H7 (cell line): ENCODE data around the gene ZBTB7C. TPM values are rescaled to one million over a fixed set of nuclear protein-coding genes. Genes with fewer than 3 reads are reported as not detected.

Source experiments
- DNase-seq: peaks from one replicate; pipeline ENCODE4 v3.0.0; 2012
- H3K27me3 ChIP-seq: 2 replicates; pipeline ENCODE4 v1.6.0; 2011; ENCODE audit warnings: mild to moderate bottlenecking, low read length; ENCODE audit not compliant: control insufficient read depth, insufficient read depth
- H3K36me3 ChIP-seq: replicated peaks from 2 replicates; pipeline ENCODE4 v1.5.1; 2011; ENCODE audit warnings: low read length; ENCODE audit not compliant: control insufficient read depth, insufficient read depth
- H3K4me3 ChIP-seq: 2 replicates; pipeline ENCODE4 v1.5.1; 2011; ENCODE audit warnings: low read depth, mild to moderate bottlenecking, control low read depth, low read length, moderate library complexity; ENCODE audit not compliant: insufficient read depth
- total RNA-seq: library from RNA; depleted of rRNA; stranded (reverse); fragments of >200 nt; shearing (Covaris generic); gene quantifications from 2 replicates; pipeline ENCODE4 v1.2.3, GENCODE V29; 2014

Gene ZBTB7C
- total RNA-seq, 1 experiment from 2014 or later, result 0.38 TPM

DNA sequence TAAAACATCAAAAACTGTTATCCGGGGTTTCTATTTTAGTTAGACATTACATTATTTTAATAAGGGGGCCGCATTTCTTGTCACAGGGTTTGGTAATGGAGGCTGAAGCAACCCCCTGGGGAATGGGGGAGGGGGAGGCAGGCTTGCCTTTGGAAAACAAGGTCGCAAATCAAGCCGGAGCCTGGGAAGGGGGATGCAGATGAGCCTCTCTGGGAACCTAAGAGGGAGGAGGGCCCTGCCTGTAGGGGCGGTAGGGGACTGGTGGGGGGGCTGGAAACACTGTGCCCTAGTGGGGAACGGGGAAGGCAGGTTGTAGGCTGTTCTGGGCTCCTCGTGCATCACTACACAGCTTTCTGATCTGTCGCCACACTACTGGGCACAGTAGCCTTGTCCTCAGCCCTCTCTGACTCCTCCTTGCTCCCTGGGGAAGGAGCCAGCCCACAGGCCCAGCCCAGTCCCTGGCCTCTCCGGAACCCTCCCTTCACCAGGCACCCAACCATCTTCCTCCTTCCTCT, 308.5 kb downstream of the ZBTB7C start:
- DNase-seq, result peak; percentile 90
- no peaks in the 10 kb centered on the region for H3K36me3 ChIP-seq
- peak overlapping the region; percentile 9; the same call in 1 of the 2 replicates for H3K4me3 ChIP-seq
- H3K27me3 ChIP-seq, result no peaks in the 10 kb centered on the region

DNA sequence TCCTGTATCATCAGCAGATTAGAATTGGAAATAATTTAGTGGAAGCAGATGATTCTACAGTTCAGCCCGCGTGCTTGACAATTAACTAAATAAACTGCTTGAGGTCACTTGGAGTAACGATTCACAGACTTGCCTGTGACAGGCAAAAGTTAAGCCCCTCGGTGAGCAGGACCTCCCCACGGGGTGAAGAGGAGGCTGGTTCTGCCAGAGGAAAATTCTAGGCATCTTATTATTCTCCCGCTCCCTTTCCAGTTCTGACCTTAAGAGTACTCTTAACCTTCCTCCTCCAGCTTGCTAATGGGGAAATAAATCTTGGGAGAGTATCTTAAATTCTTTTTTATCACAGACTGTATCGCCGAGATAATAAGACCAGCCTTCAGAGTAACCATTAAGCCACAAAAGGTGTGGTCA, 309.0 kb downstream of the ZBTB7C start:
- Histone ChIP-seq H3K36me3 (no peaks in the 10 kb centered on the region), H3K27me3 (no peaks in the 10 kb centered on the region), H3K4me3 (no peak overlapping the region)
- no peak for DNase-seq

DNA sequence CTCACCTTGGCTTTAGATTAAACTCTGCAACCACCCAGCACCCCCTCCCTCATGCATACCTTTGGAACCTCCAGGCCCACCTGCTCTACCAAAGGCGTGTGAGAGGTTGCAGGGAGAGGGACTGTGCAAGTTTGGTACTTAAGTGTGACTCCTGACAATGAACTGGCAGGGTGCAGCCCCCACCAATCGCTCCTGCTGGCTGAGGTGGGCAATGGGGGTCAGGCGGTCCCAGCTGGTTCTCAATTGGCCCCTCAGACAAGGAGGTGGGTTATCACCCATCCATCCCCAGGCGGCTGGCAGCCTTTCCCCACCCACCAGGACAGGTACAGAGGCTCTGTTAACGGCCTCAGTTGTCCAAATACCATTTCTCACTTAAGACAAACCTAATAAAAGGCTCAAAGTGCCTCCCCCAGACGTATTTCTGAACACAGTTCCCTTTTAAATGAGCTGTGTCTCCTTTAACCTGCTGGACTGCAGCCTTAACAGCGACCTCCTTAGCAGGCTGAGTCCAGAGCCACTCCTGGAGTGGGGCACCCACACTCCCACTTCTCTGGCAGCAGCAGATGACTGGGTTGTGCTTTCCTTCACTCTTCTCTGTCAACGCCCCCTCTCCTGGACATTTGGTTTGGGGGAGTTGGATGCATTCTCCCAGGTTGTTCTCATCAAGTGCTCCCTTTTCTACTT, 309.6 kb downstream of the ZBTB7C start:
- Histone ChIP-seq H3K4me3 (no peak overlapping the region), H3K36me3 (no peaks in the 10 kb centered on the region), H3K27me3 (no peaks in the 10 kb centered on the region)
- no peak for DNase-seq

DNA sequence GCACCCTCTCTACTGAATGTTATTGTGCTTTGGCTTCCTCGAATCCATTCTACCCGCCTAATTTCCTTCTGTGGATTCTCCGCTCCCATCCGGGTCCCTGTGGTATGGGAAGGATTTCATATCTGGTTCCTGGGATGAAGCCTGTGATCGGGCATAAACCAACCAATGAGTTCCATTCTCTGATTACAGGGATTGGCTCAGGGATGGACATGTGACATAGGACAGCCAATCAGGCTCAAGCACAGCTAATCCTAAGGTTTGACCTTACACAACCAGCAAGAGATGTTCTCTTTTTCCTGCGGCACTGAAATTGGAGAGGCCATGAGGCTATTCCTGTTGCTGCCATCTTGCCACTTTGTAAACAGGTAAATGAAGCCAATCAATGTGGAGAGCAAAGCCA, 310.6 kb downstream of the ZBTB7C start:
- H3K4me3 ChIP-seq, result no peak overlapping the region
- DNase-seq, result no peak
- H3K36me3 ChIP-seq, result no peaks in the 10 kb centered on the region
- no peaks in the 10 kb centered on the region for H3K27me3 ChIP-seq

GRCh38 chr18:48098007-48098406, 311.2 kb downstream of the ZBTB7C start:
- Histone ChIP-seq H3K27me3 (no peaks in the 10 kb centered on the region), H3K4me3 (no peak overlapping the region), H3K36me3 (no peaks in the 10 kb centered on the region)
- no peak for DNase-seq

DNA sequence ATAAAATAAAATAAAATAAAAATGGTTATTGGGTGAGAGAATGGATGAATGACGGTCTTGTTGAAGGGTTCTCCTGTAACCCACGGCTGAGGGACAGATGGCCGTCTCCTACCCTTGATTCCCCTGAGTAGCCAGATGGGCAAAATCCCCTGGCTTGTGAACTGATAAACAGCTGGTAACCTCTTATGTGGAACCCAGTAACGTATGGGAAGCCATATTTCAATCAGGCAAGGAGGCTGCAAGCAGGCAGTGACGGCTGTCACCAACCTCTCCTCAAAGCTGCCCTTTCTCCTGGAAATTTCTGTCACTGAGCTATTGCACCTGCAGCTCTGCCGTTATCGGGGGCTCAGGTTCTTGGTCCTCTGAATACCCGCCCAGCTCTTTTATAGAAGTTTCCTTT, 313.5 kb downstream of the ZBTB7C start:
- DNase-seq, result no peak
- Histone ChIP-seq H3K4me3 (no peak overlapping the region), H3K27me3 (no peaks in the 10 kb centered on the region), H3K36me3 (no peaks in the 10 kb centered on the region)

GRCh38 chr18:48093104-48093503, 316.1 kb downstream of the ZBTB7C start:
- Histone ChIP-seq H3K27me3 (no peaks in the 10 kb centered on the region), H3K4me3 (no peak overlapping the region), H3K36me3 (no peaks in the 10 kb centered on the region)
- no peak for DNase-seq

DNA sequence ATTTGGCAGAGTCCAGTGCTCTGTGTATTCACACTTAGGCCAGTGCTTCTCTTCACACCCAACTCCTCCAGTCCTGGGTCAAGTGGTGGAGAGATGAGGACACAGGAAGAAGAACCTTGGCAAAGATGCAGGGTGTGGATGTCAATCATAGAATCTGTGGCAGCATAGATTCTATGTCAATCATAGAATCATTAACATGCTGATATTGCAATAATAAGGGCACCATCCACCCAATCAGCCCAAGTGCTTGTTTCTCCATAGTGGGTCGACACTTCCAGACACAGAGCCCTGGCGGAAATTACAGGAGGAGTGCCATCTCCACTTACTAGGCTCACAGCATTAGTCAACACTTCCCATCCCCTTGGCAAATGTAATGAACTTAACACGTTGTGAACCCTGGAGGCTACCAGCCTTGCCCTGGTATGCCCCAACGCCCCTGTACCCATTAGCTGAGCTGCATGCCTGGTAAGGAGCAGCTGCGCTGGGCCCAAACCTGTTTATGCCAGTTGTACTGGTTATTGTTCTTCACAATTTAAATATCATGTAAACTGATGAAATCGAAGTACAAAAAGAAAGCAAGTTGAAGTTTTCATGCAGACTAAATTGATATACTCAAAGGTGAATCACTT, 317.2 kb downstream of the ZBTB7C start:
- no peak for DNase-seq
- Histone ChIP-seq H3K36me3 (no peaks in the 10 kb centered on the region), H3K4me3 (no peak overlapping the region), H3K27me3 (no peaks in the 10 kb centered on the region)

DNA sequence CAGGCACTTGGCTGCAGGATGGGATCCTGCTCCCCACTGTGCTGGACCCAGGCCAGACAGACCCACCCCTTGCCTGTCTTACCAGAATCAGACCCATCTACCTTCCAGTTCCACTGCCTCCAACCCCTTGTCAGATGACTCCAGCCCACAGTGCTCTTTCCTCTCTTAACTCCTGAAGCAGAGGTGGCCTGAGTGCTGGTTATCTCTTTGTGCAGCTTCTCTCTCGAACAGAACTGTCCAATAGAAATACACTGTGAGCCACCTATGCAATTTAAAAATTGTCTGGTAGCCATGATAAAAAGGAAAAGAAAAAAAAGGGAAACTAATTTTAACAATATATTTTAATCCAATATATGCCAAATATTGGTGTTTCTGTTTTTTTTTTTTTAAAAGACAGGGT, 318.5 kb downstream of the ZBTB7C start:
- Histone ChIP-seq H3K36me3 (no peaks in the 10 kb centered on the region), H3K4me3 (no peak overlapping the region), H3K27me3 (no peaks in the 10 kb centered on the region)
- no peak for DNase-seq

DNA sequence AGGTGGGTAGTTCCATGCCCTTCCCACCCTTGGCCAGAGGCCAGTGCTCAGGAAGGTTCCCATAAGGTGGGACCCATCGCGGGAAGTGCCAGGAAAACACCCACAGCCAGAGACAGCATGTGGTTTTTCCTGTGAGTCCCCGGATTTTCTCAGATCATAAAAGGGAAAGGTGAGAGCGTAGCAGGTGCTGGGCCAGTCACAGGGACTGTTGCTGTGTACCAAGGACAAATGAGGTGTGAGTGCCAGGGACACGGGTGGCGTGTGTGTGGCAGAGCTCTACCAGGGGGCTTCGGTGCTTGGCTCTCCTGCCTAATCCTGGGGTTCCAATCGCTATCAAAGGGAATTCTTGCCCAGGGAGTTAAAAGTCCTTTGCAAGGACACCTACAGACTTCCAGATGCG, 319.2 kb downstream of the ZBTB7C start:
- no peak overlapping the region for H3K4me3 ChIP-seq
- H3K36me3 ChIP-seq, result no peaks in the 10 kb centered on the region
- no peak for DNase-seq
- no peaks in the 10 kb centered on the region for H3K27me3 ChIP-seq

DNA sequence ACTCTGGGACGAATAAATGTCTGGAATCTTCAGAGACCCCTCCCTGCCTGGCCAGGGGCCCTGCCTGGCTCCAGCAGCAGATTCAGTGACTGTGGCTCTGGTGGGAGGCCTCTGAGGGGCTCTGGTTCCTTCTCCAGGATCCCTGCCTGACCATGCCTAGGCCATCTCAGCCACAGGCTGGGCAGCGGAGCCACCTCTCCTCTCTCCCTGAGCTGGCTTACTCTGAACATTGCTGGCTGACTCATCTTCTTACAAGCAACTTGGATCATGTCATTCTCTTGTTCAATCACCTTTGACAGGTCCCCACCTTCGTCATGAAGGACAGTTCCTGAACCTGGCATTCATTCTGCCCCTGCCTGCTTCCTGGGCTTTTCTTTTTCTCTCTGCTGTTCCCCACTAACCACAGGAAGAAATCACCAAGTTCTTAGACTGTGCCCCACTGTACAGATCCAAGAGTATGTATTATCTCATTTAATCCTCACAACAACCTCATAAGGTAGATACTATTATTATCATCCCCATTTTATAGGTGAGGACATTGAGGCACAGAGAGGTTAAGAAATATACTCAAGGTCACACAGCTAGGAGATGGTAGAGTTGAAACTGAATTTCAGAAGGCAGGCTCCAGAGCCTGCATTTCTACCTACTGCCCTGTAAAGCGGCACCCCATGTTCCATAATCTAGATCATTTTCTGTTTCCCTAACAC, 323.2 kb downstream of the ZBTB7C start:
- no peak for DNase-seq
- no peaks in the 10 kb centered on the region for H3K36me3 ChIP-seq
- no peak overlapping the region for H3K4me3 ChIP-seq
- H3K27me3 ChIP-seq, result no peaks in the 10 kb centered on the region

- DNase-seq, result no peak
- Histone ChIP-seq H3K36me3 (no peaks in the 10 kb centered on the region), H3K4me3 (no peak overlapping the region), H3K27me3 (no peaks in the 10 kb centered on the region)
Measured at GRCh38 chr18:48084858-48085257, 324.3 kb downstream of the ZBTB7C start.

- Histone ChIP-seq H3K4me3 (no peak overlapping the region), H3K27me3 (no peaks in the 10 kb centered on the region), H3K36me3 (no peaks in the 10 kb centered on the region)
- DNase-seq, result no peak
Measured at GRCh38 chr18:48084041-48084757, 325.0 kb downstream of the ZBTB7C start.

GRCh38 chr18:48080546-48080945, 328.6 kb downstream of the ZBTB7C start:
- peak; percentile 70 for DNase-seq
- Histone ChIP-seq H3K36me3 (no peaks in the 10 kb centered on the region), H3K4me3 (no peak overlapping the region), H3K27me3 (no peaks in the 10 kb centered on the region)
